CD4-positive, alpha-beta T cell (primary cell): ENCODE data around the gene RREB1. TPM values are rescaled to one million over a fixed set of nuclear protein-coding genes. Genes with fewer than 3 reads are reported as not detected.

Experiments used
- ATAC-seq: fragments of 200-7000 bp; cut with Tn5 transposase; one replicate; pipeline ENCODE4 v1.10.0; 2022; ENCODE audit warnings: mild to moderate bottlenecking; ENCODE audit not compliant: poor library complexity
- CTCF ChIA-PET: fragments of 350-600 bp; sonication (Branson Sonifier 250); formaldehyde crosslinking; loops from one replicate; lab custom pipeline; 2021; ENCODE audit warnings: antibody characterized with exemption, inconsistent platforms; lab: Charles Lee
- POLR2A ChIA-PET: fragments of 350-600 bp; sonication (Branson Sonifier 250); formaldehyde crosslinking; loops from one replicate; lab custom pipeline; 2021; ENCODE audit warnings: antibody characterized with exemption, inconsistent platforms; lab: Charles Lee
- DNase-seq, 14 experiments: peaks; one replicate each; pipeline ENCODE4 v3.0.0-alpha.2; 2013 to 2020; ENCODE audit warnings: mixed read lengths in 2 of 14
- H3K27ac ChIP-seq, 2 donors: one replicate each; pipeline versions ENCODE4 v1.5.1 to v1.7.0; 2013; ENCODE audit warnings: low read length in 2 of 2, low read depth in 1 of 2, mild to moderate bottlenecking in 1 of 2
- H3K27me3 ChIP-seq, 2 experiments: 1 replicate in 1 of 2; 2 replicates in 1 of 2; pipeline versions ENCODE4 v1.6.1 to v1.7.0; 2013; ENCODE audit warnings: low read length in 2 of 2, control low read depth in 1 of 2, mild to moderate bottlenecking in 1 of 2, moderate library complexity in 1 of 2; ENCODE audit not compliant: insufficient read depth in 2 of 2, control insufficient read depth in 1 of 2
- H3K36me3 ChIP-seq: one replicate; pipeline ENCODE4 v1.6.1; 2013; ENCODE audit warnings: low read length, control low read depth; ENCODE audit not compliant: insufficient read depth
- H3K4me1 ChIP-seq: one replicate; pipeline ENCODE4 v1.6.1; 2013; ENCODE audit warnings: low read length, control low read depth; ENCODE audit not compliant: insufficient read depth
- H3K4me3 ChIP-seq: one replicate; pipeline ENCODE4 v1.5.1; 2013; ENCODE audit warnings: mild to moderate bottlenecking, low read length, moderate library complexity
- H3K9me3 ChIP-seq, 2 experiments: 1 replicate in 1 of 2; 2 replicates in 1 of 2; pipeline versions ENCODE4 v1.6.1 to v1.7.0; 2013; ENCODE audit warnings: low read length in 2 of 2, mild to moderate bottlenecking in 2 of 2, control low read depth in 1 of 2, moderate library complexity in 1 of 2; ENCODE audit not compliant: control insufficient read depth in 1 of 2, insufficient read depth in 1 of 2
- H3K27ac Mint-ChIP-seq: one replicate; pipeline ENCODE4 v1.8.0; 2020; ENCODE audit warnings: mixed read lengths
- H3K27me3 Mint-ChIP-seq: one replicate; pipeline ENCODE4 v1.8.0; 2021; ENCODE audit warnings: mixed read lengths
- H3K36me3 Mint-ChIP-seq: one replicate; pipeline ENCODE4 v1.8.0; 2021; ENCODE audit warnings: low read depth, mixed read lengths
- H3K4me1 Mint-ChIP-seq: one replicate; pipeline ENCODE4 v1.8.0; 2021; ENCODE audit warnings: low read depth, mixed read lengths
- H3K4me3 Mint-ChIP-seq: one replicate; pipeline ENCODE4 v1.8.0; 2020; ENCODE audit warnings: mild to moderate bottlenecking, mixed read lengths
- H3K9me3 Mint-ChIP-seq: one replicate; pipeline ENCODE4 v1.8.0; 2020; ENCODE audit warnings: mixed read lengths
- intact Hi-C, 2 experiments: fragments of 100-400 bp; cut with DNase I in 1 of 2; cut with micrococcal nuclease in 1 of 2; formaldehyde crosslinking; loops; one replicate each; pipeline versions ENCODE4 v1.15.1 to v1.9.0; 2023 to 2025; cut with DNase I, micrococcal nuclease
- total RNA-seq, 174 experiments: library from RNA in 2 of 174; stranded (reverse) in 2 of 174; gene quantifications; one replicate each; pipeline ENCODE4 v1.2.3 and lab custom pipeline; 2021 to 2026
- TF ChIP-seq, protein P1 (sequence below): fragments of 200-600 bp; IDR thresholded peaks from one replicate; pipeline ENCODE4 v1.8.0; 2022; ENCODE audit warnings: antibody characterized with exemption, mild to moderate bottlenecking

RREB1 gene
- total RNA-seq, 2 experiments from 2014 or later: 56.5 to 60.0 TPM

GRCh38 chr6:7080311-7080710 lies 27.4 kb upstream of the RREB1 start:
- no peak for ATAC-seq
- H3K4me1 Mint-ChIP-seq: peaks cover 7% of the 10 kb centered on the region
- ChIA-PET POLR2A (no interaction called here), CTCF (no interaction called here)
- Histone ChIP-seq H3K27me3 (no peaks in the 10 kb centered on the region), H3K9me3 (no peaks in the 10 kb centered on the region), H3K4me1 (no peaks in the 10 kb centered on the region), H3K4me3 (no peak overlapping the region), H3K27ac (no peak overlapping the region), H3K36me3 (no peaks in the 10 kb centered on the region)
- H3K9me3 Mint-ChIP-seq: no peaks in the 10 kb centered on the region
- no peaks in the 10 kb centered on the region for H3K27me3 Mint-ChIP-seq
- intact Hi-C loops: no loop called here
- TF ChIP-seq, protein P1, sequence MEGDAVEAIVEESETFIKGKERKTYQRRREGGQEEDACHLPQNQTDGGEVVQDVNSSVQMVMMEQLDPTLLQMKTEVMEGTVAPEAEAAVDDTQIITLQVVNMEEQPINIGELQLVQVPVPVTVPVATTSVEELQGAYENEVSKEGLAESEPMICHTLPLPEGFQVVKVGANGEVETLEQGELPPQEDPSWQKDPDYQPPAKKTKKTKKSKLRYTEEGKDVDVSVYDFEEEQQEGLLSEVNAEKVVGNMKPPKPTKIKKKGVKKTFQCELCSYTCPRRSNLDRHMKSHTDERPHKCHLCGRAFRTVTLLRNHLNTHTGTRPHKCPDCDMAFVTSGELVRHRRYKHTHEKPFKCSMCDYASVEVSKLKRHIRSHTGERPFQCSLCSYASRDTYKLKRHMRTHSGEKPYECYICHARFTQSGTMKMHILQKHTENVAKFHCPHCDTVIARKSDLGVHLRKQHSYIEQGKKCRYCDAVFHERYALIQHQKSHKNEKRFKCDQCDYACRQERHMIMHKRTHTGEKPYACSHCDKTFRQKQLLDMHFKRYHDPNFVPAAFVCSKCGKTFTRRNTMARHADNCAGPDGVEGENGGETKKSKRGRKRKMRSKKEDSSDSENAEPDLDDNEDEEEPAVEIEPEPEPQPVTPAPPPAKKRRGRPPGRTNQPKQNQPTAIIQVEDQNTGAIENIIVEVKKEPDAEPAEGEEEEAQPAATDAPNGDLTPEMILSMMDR: no peak
- no peak for DNase-seq
- H3K27ac Mint-ChIP-seq: no peak overlapping the region
- H3K36me3 Mint-ChIP-seq: no peaks in the 10 kb centered on the region
- H3K4me3 Mint-ChIP-seq: no peak overlapping the region

DNA sequence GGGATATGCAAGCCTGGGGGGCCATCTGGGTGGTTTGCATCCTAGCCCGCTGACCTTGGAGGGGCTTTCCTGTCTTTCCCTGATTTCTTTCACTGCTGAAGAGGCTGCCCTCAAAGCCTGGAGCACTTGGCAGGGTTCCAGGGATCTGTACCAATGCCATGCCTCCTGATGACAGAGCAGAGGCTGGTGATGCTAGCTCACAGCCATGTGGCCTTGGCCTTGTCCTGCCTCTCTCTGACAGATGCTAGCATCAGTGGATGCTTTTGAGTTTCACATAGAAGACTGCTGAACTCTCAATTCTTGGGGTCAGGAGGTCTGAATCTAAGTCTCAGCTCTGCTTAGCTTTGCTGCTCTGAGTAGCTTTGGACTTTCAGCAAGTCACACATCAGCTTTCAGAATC lies 21.9 kb upstream of the RREB1 start:
- peak; percentile 32 for ATAC-seq
- intact Hi-C loops: loop anchor here (2.0 to 5.0 kb wide), 3 partner anchors 19 to 34 kb away; partner anchors contain the start of gene RREB1 (in 1 of the 2)
- Mint-ChIP-seq H3K4me1 (peaks cover 36% of the 10 kb centered on the region), H3K27me3 (no peaks in the 10 kb centered on the region), H3K4me3 (peak overlapping the region; percentile 78), H3K27ac (peak overlapping the region; percentile 53), H3K9me3 (no peaks in the 10 kb centered on the region), H3K36me3 (no peaks in the 10 kb centered on the region)
- TF ChIP-seq, protein P1: no peak
- peak in 5 of 14 experiments; percentile 1 to 54 (median 25) for DNase-seq
- H3K27ac ChIP-seq: peak overlapping the region; percentile 9 to 26
- H3K9me3 ChIP-seq: no peaks in the 10 kb centered on the region
- peaks cover 20% of the 10 kb centered on the region for H3K4me1 ChIP-seq
- ChIA-PET CTCF (interaction anchor here (1.2 to 1.8 kb wide), 2 partner anchors 23 to 157 kb away, joined by 3 to 5 read pairs; no protein-coding TSS in a partner anchor), POLR2A (interaction anchor here (0.9 to 4.1 kb wide), 8 partner anchors 12 to 61 kb away, joined by 4 to 60 read pairs (median 6); partner anchors contain the start of gene RREB1)
- H3K27me3 ChIP-seq: no peaks in the 10 kb centered on the region
- no peaks in the 10 kb centered on the region for H3K36me3 ChIP-seq
- H3K4me3 ChIP-seq: no peak overlapping the region

GRCh38 chr6:7086488-7086887 lies 21.3 kb upstream of the RREB1 start:
- POLR2A ChIA-PET: interaction anchor here (0.7 to 4.1 kb wide), 13 partner anchors 13 to 473 kb away, joined by 4 to 60 read pairs (median 5); partner anchors contain the start of gene RREB1

More at GRCh38 chr6:7086488-7086887, 21.3 kb upstream of the RREB1 start:
- H3K36me3 Mint-ChIP-seq: no peaks in the 10 kb centered on the region
- ATAC-seq (peak; percentile 66), DNase-seq (peak in 9 of 14 experiments; percentile 10 to 76 (median 43))
- intact Hi-C loops: loop anchor here in 1 of 2 experiments (2.0 to 5.0 kb wide), 2 partner anchors 20 to 34 kb away; partner anchors contain the start of gene RREB1
- no peaks in the 10 kb centered on the region for H3K9me3 Mint-ChIP-seq
- no peaks in the 10 kb centered on the region for H3K36me3 ChIP-seq
- TF ChIP-seq, protein P1: no peak
- peaks cover 20% of the 10 kb centered on the region for H3K4me1 ChIP-seq
- CTCF ChIA-PET: interaction anchor here (0.6 to 1.8 kb wide), 10 partner anchors 9 to 363 kb away, joined by 3 to 5 read pairs (median 3); no protein-coding TSS in a partner anchor
- H3K9me3 ChIP-seq: no peaks in the 10 kb centered on the region
- peak overlapping the region; percentile 70 for H3K27ac Mint-ChIP-seq
- H3K27ac ChIP-seq: peak overlapping the region; percentile 9 to 26
- peak overlapping the region; percentile 78 for H3K4me3 Mint-ChIP-seq
- no peaks in the 10 kb centered on the region for H3K27me3 Mint-ChIP-seq
- H3K4me3 ChIP-seq: peak overlapping the region; percentile 52
- H3K27me3 ChIP-seq: no peaks in the 10 kb centered on the region
- peaks cover 36% of the 10 kb centered on the region for H3K4me1 Mint-ChIP-seq
